GM19467 (cell line): ENCODE results near the gene OSBPL9.
A peak's percentile ranks its signal among the peaks of the same experiment; 100 is the strongest.
"Not testable (repeated sequence)": the region's sequence is repeated elsewhere in the genome, so short reads cannot be mapped to it uniquely, and the experiment has no call there.

Experiments
- ATAC-seq: cut with Tn5 transposase; IDR thresholded peaks from one replicate; pipeline ENCODE4 v1.9.1; 2021; ENCODE audit warnings: mild to moderate bottlenecking, moderate library complexity; ENCODE audit not compliant: unreplicated experiment

OSBPL9 gene

DNA sequence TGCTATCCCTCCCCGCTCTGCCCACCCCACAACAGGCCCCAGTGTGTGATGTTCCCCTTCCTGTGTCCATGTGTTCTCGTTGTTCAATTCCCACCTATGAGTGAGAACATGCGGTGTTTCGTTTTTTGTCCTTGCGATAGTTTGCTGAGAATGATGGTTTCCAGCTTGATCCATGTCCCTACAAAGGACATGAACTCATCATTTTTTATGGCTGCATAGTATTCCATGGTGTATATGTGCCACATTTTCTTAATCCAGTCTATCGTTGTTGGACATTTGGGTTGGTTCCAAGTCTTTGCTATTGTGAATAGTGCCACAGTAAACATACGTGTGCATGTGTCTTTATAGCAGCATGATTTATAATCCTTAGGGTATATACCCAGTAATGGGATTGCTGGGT lies 84.9 kb downstream of the OSBPL9 start:
- ATAC-seq: not testable (repeated sequence)

DNA sequence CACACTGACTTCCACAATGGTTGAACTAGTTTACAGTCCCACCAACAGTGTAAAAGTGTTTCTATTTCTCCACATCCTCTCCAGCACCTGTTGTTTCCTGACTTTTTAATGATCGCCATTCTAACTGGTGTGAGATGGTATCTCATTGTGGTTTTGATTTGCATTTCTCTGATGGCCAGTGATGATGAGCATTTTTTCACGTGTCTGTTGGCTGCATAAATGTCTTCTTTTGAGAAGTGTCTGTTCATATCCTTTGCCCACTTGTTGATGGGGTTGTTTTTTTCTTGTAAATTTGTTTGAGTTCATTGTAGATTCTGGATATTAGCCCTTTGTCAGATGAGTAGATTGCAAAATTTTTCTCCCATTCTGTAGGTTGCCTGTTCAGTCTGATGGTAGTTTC lies 85.3 kb downstream of the OSBPL9 start:
- not testable (repeated sequence) for ATAC-seq

DNA sequence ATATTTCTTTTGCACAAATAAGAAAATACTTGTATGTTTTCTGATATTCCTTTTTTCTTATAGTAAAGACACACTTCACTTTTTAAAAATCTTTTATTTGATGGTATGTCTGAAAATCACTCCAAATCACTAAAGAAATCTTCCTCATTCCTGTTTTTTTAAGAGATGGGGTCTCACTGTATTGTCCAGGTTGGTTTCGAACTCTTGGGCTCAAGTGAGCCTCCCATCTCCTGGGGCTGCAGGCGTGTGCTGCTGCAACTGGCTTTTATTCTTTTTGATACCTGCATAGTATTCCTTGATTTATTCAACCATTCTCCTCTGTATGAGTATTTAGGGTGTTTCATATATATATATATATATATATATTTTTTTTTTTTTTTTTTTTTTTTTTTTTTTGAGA lies 88.1 kb downstream of the OSBPL9 start:
- ATAC-seq: no peak

DNA sequence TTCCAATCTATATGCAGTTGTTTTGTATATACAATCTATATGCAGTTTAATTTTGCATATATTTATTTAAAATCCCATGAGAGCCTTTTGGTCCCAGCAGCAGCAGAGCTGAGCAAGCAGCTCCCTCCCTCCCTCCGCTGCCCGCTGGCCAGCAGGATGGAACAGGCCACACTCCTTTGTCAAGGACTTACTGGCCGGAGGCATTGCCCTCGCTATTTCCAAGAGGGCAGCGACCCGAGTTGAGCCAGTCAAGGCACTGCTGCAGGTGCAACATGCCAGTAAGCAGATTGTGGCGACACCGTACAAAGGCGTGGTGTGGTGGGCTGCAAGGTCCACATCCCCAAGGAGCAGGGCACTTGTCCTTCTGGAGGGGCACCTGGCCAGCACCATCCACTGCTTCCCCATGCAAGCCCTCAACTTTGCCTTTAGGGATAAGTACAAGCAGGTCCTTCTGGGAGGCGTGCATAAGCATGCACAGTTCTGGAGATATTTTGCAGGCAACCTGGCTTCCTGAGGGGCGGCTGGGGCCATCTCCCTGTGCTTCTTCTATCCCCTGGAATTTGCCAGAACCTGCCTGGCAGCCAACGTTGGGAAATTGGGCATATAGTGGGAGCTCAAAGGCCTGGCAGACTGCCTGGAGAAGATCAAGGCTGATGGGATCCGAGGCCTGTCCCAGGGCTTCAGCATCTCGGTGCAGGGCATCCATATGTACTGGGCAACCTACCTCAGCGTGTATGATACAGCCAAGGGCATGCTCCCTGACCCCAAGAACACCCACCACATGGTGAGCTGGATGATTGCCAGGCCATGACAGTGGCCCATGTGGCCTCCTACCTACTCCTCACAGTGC lies 92.2 kb downstream of the OSBPL9 start:
- ATAC-seq: no peak

DNA sequence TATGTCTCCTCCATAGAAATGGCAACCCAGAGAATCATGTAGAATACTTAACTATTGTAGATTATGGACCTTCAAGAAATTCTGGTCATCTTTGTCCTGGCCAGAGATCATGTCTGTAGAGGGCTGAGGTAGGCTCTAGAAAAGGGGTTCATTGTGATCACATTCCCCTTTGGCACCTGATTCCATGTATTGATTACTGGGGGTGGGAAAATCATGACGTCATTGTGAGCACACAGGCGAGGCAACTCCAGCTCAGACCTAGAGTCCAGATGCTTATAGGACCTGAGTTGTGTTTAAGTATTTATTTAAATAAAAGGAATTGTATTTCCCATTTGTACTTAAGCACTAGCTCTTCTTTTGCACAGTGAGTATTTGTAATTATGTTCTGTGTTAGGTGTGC lies 93.1 kb downstream of the OSBPL9 start:
- no peak for ATAC-seq

DNA sequence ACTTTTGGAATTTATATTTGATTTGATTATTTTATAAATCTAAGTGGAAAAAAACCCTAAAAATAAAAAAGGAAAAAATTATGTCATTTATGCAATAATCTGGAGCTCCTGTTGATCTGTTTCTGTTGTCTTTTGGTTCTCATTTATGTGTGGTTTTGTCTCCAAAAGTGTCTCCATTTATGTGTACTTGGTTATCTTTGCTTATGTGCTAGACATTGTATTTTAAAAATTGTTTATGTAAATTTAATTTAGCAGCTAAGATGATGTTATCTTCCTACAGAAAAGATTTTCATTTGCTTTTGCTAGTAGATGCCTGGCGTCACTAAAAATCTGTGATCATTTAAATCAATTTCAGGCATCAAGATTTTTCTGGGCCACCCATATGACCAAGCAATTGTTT lies 95.7 kb downstream of the OSBPL9 start:
- ATAC-seq: no peak

DNA sequence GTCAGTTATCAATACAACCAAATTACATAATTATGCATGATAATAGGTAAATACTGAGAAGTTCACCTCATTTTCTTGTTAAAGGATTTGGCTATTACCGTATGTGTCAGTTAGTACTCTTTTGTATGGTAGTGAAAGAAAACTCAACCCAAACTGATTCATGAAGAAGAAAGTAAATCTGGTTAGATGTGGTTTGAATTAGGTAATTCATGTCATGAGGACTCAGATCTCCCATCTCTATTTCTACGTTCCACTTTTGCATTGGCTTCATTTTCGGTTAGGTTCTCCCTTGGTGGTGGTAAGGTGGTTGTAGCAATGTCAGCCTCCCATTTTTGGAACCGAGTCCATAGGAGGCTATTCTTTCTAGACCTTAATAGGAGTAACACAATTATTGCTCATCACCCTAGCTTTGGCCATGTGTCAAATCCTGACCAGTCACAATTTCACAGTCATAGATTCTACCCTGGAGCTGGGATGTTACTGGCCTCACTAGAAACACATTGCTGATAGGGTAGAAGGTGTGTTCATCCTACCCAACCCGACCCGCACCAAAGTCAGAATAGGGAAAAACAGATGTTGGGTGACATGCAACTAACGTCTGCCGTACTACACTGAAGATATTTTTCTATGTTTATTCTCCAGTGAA lies 97.6 kb downstream of the OSBPL9 start:
- no peak for ATAC-seq

DNA sequence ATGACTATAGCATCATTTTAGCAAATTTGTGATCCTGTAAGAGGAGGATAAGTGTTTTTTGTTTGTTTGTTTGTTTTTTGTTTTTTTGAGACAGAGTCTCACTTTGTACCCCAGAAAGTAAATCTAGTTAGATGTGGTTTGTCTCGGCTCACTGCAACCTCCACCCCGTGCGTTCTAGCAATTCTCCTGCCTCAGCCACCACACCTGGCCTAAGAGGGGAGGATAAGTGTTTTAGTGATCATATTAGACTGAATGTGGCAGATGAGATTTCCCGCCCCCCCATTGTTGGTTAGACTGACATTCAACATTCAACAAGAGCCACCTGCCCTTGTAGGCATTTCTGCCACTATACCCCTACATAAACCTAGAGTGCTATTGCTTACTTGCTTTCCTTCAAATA lies 98.5 kb downstream of the OSBPL9 start:
- ATAC-seq: no peak

DNA sequence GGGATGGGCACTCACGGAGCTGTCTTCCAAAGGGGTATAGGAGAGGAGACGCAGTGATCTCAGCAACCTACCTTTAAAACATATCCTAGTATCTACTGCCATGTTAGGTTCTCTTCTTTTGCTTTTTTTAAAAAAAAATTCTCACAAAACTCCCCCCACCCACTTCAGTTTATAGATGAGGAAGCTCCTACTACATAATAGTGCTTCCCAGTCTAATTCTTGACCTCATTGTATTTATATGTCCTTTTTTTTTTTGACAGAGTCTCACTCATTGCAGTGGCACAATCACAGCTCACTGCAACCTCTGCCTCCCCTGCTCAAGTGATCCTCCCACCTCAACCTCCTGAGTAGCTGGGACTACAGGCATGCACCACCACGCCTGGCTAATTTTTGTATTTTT lies 99.9 kb downstream of the OSBPL9 start:
- ATAC-seq: no peak

DNA sequence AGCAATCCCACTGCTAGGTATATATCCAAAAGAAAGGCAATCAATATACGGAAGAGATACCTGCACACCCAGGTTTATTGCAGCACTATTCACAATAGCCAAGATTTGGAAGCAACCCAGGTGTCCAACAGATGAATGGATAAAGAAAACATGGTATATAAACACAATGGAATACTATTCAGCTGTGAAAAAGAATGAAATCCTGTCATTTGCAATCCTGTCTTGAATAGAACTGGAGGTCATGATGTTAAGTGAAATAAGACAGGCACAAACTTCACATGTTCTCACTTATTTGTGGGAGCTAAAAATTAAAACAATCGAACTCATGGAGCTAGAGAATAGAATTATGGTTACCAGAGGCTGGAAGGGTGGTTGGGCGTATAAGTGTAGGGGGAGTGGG lies 101.0 kb downstream of the OSBPL9 start:
- no peak for ATAC-seq

DNA sequence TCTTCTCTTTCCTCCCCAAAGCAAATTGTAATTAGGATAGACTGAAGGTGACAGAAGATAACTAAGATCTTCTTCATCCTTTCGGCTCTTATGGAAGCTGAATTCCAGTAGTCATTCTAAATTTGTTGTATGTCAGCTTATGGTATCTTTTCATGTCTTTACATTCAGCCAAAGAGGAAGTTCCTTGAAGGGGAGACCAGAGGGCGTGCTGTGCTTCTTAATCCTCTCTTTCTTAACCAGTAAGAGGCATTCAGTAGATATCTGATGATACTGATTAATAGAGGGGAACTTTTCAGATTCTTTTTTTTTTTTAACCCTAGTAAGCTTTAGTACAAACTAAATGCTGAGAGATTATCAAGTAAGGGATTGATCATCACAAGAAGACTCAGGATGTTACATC lies 102.3 kb downstream of the OSBPL9 start:
- ATAC-seq: no peak

DNA sequence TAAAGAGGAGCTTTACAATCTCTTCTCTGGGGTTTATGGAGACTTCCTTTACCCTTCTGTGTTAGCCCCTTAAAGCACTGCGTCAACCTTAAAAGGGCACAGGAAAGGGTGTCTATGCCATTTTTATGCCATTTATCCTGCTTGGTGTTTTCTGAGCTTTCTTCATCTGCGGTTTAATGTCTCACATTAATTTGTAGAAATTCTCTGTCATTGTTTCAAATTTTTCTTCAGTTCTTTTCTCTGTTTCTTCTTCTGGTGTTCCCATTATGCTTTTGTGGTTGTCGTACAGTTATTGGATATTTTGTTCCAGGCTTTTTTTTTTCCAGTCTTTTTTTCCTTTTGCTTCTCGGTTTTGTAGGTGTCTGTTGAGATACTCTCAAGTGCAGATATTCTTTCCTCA lies 107.9 kb downstream of the OSBPL9 start:
- ATAC-seq: no peak

DNA sequence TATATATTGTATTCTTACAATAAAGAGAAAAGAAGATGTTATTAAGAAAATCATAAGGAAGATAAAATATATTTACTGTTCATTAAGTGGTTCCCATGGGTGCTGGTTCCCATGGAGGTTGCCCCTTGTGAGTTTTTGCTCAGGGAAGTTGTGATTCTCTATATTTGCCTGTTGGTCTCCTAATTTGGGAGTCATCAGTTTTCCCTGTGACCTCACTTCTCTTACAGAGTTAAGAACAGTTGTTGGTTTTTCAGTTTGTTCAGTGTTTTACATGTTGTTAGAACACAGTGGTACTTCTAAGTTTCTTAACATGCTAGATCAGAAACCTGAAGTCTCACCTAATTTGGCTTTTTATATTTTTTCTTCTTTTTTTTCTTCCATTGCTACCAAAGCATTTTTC lies 109.2 kb downstream of the OSBPL9 start:
- no peak for ATAC-seq

DNA sequence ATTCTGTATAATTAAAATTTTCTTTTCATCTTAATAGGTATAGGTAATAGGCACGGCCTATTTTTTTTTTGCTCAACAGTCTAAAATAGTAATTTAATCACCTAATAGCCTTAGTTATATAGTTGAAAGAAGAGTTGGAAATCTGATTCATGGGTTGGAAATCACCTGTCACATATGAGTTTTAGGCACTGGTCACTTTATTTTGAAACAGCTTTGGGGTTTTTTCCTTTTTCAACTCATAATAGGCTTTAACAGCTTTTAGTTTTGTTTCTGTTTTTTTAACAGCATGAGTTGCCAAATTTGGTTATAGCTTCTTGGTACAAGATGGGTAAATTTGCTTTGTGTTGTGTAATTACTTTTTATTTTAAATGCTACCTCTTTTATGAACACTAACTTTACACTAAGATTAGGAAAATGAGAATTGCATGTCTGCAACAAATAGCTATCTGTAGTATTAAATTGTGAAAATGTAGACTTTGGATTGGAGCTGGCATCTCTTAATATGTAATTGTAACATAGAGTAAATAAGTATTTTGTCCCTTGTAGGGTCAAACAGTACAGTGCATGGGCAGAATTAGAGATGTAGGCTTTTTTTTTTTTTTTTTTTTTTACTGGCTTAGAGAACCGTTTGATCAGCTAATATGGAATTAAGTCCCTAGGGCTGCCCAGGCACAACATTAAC lies 109.8 kb downstream of the OSBPL9 start:
- ATAC-seq: no peak

DNA sequence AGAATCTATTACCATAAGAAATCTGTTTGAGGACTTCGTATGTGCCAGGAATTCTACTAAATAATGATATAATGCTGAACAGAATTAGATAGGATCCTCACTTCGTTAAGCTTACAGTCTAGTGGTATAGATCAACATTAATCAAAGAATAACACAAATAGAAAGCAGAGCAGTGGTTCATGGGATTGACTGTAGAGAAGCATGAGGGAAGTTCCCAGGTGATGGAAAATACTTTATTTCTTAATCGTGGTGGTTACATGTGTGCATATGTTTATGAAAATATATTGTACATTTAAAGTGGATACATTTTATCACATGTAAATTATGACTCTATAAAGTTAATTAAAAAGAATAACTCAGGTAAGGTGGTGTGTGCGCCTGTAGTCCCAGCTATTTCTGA lies 110.5 kb downstream of the OSBPL9 start:
- ATAC-seq: no peak

DNA sequence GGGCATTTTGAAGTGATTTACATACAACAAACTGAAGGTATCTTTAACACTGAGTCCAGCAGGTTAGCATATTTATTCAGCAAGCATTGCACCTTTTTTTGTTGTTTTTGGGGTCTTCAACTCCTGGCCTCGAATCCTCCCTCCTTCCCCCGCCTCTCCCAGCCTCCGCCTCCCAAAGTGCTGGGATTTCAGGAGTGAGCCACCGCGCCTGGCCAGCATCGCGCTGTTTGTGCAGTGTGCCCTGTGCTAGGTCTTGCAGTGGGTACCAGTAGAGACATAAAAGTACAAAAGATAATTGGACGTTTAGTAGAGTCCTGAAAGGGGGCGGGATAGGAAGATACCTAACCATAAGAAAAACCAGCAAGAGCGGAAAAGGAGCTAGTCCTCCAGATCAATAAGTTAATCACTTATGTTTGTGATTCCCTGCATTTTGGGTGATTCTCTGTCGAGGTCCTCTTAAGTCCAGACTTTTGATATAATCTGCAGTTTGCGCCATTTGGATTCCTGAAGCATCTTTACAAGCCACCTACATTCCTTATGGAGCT lies 111.8 kb downstream of the OSBPL9 start:
- ATAC-seq: no peak

DNA sequence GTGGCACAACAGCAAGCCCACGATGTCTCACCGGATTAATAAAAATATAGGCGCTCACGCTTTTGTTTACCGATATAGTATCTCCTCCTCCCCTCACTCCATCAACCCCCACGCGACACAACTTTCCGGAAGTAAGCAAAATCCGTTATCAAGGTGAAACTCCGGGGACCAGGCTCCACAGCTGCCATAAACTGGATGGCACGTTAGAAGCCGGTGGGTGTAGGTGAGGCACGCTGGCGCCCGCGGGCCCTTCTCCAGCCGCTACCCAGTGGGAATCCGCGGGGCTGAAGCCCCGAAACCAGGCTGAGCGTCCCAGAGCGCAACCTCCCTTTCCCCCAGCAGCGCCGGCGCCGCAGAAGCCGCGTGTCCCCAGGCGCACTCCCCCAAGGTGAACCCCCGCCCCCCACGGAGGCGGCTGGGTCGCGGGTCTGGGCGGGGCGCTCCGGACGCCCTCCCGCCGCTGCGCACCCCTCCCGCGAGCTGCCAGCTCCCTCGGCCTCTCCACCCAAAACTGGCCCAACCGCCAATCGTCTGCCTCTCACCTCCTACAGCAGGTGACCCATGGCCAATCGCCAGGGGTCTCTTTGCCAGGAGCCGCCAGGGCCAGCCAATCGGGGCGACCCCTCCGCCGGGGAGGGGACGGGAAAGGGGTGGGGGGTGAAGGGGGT lies 112.4 kb downstream of the OSBPL9 start:
- peak; percentile 92 for ATAC-seq

DNA sequence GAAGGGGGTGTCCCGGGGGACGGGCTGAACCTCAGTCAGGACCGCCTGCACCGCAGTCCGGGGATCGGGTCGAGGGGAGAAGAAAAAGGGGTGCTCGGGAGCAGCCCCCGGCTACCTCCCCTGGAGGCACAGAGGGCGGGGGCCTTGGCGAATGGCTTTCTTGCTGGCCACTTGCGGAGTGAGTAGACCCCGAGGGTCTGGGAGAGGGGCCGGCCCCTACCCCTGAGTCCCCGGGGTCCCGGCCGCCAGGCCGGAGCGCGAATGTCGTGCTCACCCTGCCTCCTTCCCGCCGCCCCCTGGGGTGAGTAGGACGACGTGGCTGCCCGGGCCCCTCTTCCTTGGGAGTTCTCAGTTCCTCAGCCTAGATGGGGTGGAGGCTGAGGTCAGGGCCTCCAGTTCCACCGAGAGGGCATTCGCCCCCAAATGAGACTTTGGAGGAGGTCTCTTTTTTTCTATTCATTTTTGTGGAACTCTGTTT lies 113.0 kb downstream of the OSBPL9 start:
- ATAC-seq: peak; percentile 24

DNA sequence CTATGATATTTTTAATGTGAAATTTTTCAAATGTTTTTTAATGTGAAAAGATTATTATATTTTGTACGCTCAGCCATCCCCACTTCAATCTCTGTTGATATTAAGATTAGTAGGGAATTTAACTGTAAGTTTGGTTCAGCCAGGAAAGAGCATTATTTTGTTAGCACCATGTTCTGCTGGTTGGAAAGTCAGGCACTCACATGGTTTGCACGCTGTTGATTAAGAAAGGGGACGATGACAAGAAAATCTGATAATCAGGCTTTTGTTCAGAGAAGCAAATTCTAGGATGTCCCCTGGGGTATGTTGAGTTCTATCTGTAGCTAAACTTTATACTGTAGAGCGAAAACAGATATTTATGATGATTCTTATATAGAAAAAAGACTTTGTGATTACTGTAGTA lies 115.1 kb downstream of the OSBPL9 start:
- no peak for ATAC-seq

DNA sequence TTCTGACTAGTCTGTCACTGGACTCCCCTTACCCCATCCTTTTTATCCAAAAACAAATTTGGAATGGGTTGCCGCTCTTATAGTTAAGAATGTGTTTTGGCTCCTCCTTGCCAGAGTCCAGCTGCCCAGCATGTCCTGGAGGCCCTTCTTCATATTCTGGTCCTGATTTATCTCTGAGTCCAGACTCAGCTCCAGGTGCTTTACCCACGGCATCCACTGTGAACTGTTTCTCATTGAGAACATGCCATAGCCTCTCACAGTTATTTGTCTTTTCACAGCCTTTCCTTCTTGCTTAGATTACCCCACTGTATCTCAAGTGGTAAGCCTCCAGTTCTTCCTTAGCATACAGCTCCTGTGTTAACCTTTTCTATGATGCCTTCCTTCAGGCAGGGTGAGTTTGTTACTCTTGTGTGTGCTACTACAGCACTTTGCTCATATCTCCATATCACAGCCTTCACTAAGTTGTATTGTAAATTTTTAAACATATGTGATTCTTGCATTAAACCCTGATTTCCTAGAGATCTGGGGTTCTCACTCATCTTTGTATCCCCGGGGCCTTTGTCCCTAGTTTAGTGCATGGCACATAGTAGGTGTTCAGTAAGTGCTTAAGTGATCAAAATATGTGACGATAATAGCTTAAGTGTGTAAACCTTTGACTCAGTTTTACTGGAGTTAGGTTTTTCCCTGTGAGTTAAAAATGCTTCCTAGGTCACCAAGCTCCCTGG lies 116.0 kb downstream of the OSBPL9 start:
- no peak for ATAC-seq
